HepG2 (cell line): Measurements from ENCODE around the gene METTL15. TPM values are rescaled to one million over a fixed set of nuclear protein-coding genes. Genes with fewer than 3 reads are reported as not detected.

Experiments used
- ADNP ChIP-seq: sonication (generic); formaldehyde crosslinking; IDR thresholded peaks from 2 replicates; pipeline ENCODE4 v1.4.0; 2020; ENCODE audit warnings: missing genetic modification reagents
- BCL6 ChIP-seq: IDR thresholded peaks from 2 replicates; pipeline ENCODE4 v1.6.1; 2016; ENCODE audit warnings: missing genetic modification reagents, missing compliant biosample characterization
- CENPX ChIP-seq: sonication (generic); formaldehyde crosslinking; IDR thresholded peaks from 2 replicates; pipeline ENCODE4 v1.9.0; 2021; ENCODE audit warnings: mild to moderate bottlenecking, missing genetic modification reagents, moderate library complexity
- FOSL2 ChIP-seq: sonication (generic); formaldehyde crosslinking; IDR thresholded peaks from 2 replicates; pipeline ENCODE4 v1.4.0; 2020; ENCODE audit warnings: missing genetic modification reagents
- KDM5A ChIP-seq: fragments of 200-600 bp; sonication (generic); IDR thresholded peaks from 2 replicates; pipeline ENCODE4 v1.7.0; 2018; ENCODE audit warnings: antibody characterized with exemption, mild to moderate bottlenecking, low read length, borderline replicate concordance
- MTA1 ChIP-seq: sonication (generic); formaldehyde crosslinking; IDR thresholded peaks from 2 replicates; pipeline ENCODE4 v1.4.0; 2020; ENCODE audit warnings: missing genetic modification reagents, mild to moderate bottlenecking, borderline replicate concordance
- MYPOP ChIP-seq: sonication (generic); formaldehyde crosslinking; IDR thresholded peaks from 2 replicates; pipeline ENCODE4 v1.8.1; 2023; ENCODE audit warnings: mild to moderate bottlenecking, moderate library complexity, missing genetic modification reagents
- NCOA5 ChIP-seq: sonication (generic); formaldehyde crosslinking; IDR thresholded peaks from 2 replicates; pipeline ENCODE4 v1.4.0; 2020; ENCODE audit warnings: missing genetic modification reagents
- RERE ChIP-seq: IDR thresholded peaks from 2 replicates; pipeline ENCODE4 v1.6.1; 2016; ENCODE audit warnings: low read depth, missing genetic modification reagents, missing compliant biosample characterization
- ZBTB2 ChIP-seq: sonication (generic); formaldehyde crosslinking; IDR thresholded peaks from 2 replicates; pipeline ENCODE4 v1.8.0; 2022; ENCODE audit warnings: low read depth, missing genetic modification reagents
- ZMYM4 ChIP-seq: sonication (generic); formaldehyde crosslinking; IDR thresholded peaks from 2 replicates; pipeline ENCODE4 v1.8.1; 2023; ENCODE audit warnings: mild to moderate bottlenecking, missing genetic modification reagents
- ZNF274 ChIP-seq: sonication (generic); formaldehyde crosslinking; IDR thresholded peaks from 2 replicates; pipeline ENCODE4 v1.5.1; 2020; ENCODE audit warnings: mild to moderate bottlenecking, missing genetic modification reagents
- ZNF574 ChIP-seq: sonication (generic); formaldehyde crosslinking; IDR thresholded peaks from 2 replicates; pipeline ENCODE4 v1.4.0; 2020; ENCODE audit warnings: missing genetic modification reagents
- ZNF616 ChIP-seq: sonication (generic); formaldehyde crosslinking; IDR thresholded peaks from 2 replicates; pipeline ENCODE4 v1.5.0; 2020; ENCODE audit warnings: low read depth, mild to moderate bottlenecking, missing genetic modification reagents
- ZNF816 ChIP-seq: sonication (generic); formaldehyde crosslinking; IDR thresholded peaks from 2 replicates; pipeline ENCODE4 v1.8.0; 2022; ENCODE audit warnings: missing genetic modification reagents, mild to moderate bottlenecking, borderline replicate concordance
- ZSCAN12 ChIP-seq: sonication (generic); formaldehyde crosslinking; IDR thresholded peaks from 2 replicates; pipeline ENCODE4 v1.9.0; 2021; ENCODE audit warnings: mild to moderate bottlenecking, missing genetic modification reagents
- polyA plus RNA-seq, 8 experiments: library from polyadenylated mRNA; depleted of rRNA in 3 of 8; stranded (reverse) in 7 of 8; unstranded in 1 of 8; fragments of >200 nt; fragmentation: Illumina TruSeq in 4 of 8; extraction: Trizol in 4 of 8; gene quantifications; 2 replicates each; pipeline versions ENCODE4 v1.2.1 to v1.2.3, GENCODE V29; 2011 to 2016; ENCODE audit warnings: low read depth in 4 of 8, missing spikeins in 1 of 8, mixed read lengths in 1 of 8; ENCODE audit not compliant: insufficient read depth in 1 of 8
- total RNA-seq, 5 experiments: library from RNA; depleted of rRNA; stranded (reverse); fragments of >200 nt; fragmentation: Illumina TruSeq; extraction: Trizol; gene quantifications; 2 replicates each; pipeline ENCODE4 v1.2.3, GENCODE V29; 2016; ENCODE audit warnings: low read depth in 1 of 5

The METTL15 gene
- total and polyA plus RNA-seq, 2 of the 13 experiments (the other 11 are each of a cell fraction or from before 2014, with no cell fraction given): 6.5 to 14.0 TPM

GRCh38 chr11:28110108-28110820 lies 2.1 kb downstream of the METTL15 start (continued):
- TF ChIP-seq ZBTB2 (CRISPR knock-in tag) (no peak), MTA1 (CRISPR knock-in tag) (peak; percentile 74; the same call in 1 of the 2 replicates), ZMYM4 (CRISPR knock-in tag) (peak; percentile 97), CENPX (no peak), NCOA5 (CRISPR knock-in tag) (0 out of 2 replicates have a peak, but pooled peaks have one; percentile 84), ZNF616 (peak; percentile 95), ZNF274 (CRISPR knock-in tag) (peak; percentile 27; the same call in 1 of the 2 replicates), ZNF816 (CRISPR knock-in tag) (peak; percentile 25), MYPOP (CRISPR knock-in tag) (0 out of 2 replicates have a peak, but pooled peaks have one; percentile 61), FOSL2 (CRISPR knock-in tag) (peak; percentile 73), BCL6 (peak; percentile 51; the same call in 1 of the 2 replicates), ADNP (CRISPR knock-in tag) (peak; percentile 61; the same call in 1 of the 2 replicates), ZNF574 (CRISPR knock-in tag) (peak; percentile 96), KDM5A (peak; percentile 99), ZSCAN12 (0 out of 2 replicates have a peak, but pooled peaks have one; percentile 69), RERE (0 out of 2 replicates have a peak, but pooled peaks have one; percentile 44)
